Measurements from ENCODE around the gene HDAC9.
A peak's percentile ranks its signal among the peaks of the same experiment; 100 is the strongest.

Gene HDAC9

GRCh38 chr7:18788026-18788425 lies 292.5 kb downstream of the HDAC9 start:
- Histone ChIP-seq H3K79me2 (ENCODE audit: control insufficient read depth, insufficient read depth, low read length) (no peaks in the 10 kb centered on the region), H3K9ac (ENCODE audit: low read length) (no peak overlapping the region), H2AK5ac (ENCODE audit: low read length) (no peak overlapping the region), H3K4ac (ENCODE audit: low read depth, low read length) (no peak overlapping the region), H3K56ac (ENCODE audit: low read length) (no peak overlapping the region), H2BK15ac (replicated peaks; ENCODE audit: low read depth) (no peak overlapping the region), H4K5ac (ENCODE audit: low read length) (no peak overlapping the region), H2BK5ac (ENCODE audit: low read length) (no peak overlapping the region), H3K4me3 (ENCODE audit: low read length) (no peak overlapping the region), H3K4me2 (ENCODE audit: low read length) (no peak overlapping the region), H3K4me1 (ENCODE audit: control insufficient read depth, low read depth, low read length) (no peaks in the 10 kb centered on the region), H4K8ac (ENCODE audit: low read depth, low read length) (no peak overlapping the region), H3K23ac (ENCODE audit: low read length) (no peak overlapping the region), H2BK120ac (ENCODE audit: low read depth, low read length) (no peak overlapping the region), H3K27ac (ENCODE audit: low read depth, low read length) (no peak overlapping the region), H3K36me3 (ENCODE audit: control insufficient read depth, insufficient read depth, low read length) (no peaks in the 10 kb centered on the region), H3K27me3 (ENCODE audit: insufficient read depth, low read length, poor library complexity) (no peaks in the 10 kb centered on the region), H3K18ac (ENCODE audit: low read length) (no peak overlapping the region), H3K79me1 (ENCODE audit: low read length) (no peaks in the 10 kb centered on the region)
- WGBS (ENCODE audit: extremely low coverage, insufficient coverage, low lambda C conversion rate) = no CpG with 5 or more reads among the region's 2 CpGs
- DNase-seq = no peak

GRCh38 chr7:18792871-18793595 lies 297.5 kb downstream of the HDAC9 start:
- Histone ChIP-seq H3K23ac (ENCODE audit: low read length) (no peak overlapping the region), H3K9ac (ENCODE audit: low read length) (no peak overlapping the region), H3K27me3 (ENCODE audit: insufficient read depth, low read length, poor library complexity) (no peaks in the 10 kb centered on the region), H3K27ac (ENCODE audit: low read depth, low read length) (no peak overlapping the region), H2BK15ac (replicated peaks; ENCODE audit: low read depth) (no peak overlapping the region), H3K4me3 (ENCODE audit: low read length) (no peak overlapping the region), H4K8ac (ENCODE audit: low read depth, low read length) (no peak overlapping the region), H3K79me1 (ENCODE audit: low read length) (no peaks in the 10 kb centered on the region), H3K36me3 (ENCODE audit: control insufficient read depth, insufficient read depth, low read length) (no peaks in the 10 kb centered on the region), H2BK5ac (ENCODE audit: low read length) (no peak overlapping the region), H3K79me2 (ENCODE audit: control insufficient read depth, insufficient read depth, low read length) (no peaks in the 10 kb centered on the region), H4K5ac (ENCODE audit: low read length) (no peak overlapping the region), H3K4me1 (ENCODE audit: control insufficient read depth, low read depth, low read length) (peaks cover 4% of the 10 kb centered on the region), H3K56ac (ENCODE audit: low read length) (peak overlapping the region; percentile 59), H2AK5ac (ENCODE audit: low read length) (no peak overlapping the region), H3K18ac (ENCODE audit: low read length) (no peak overlapping the region), H2BK120ac (ENCODE audit: low read depth, low read length) (no peak overlapping the region), H3K4me2 (ENCODE audit: low read length) (no peak overlapping the region), H3K4ac (ENCODE audit: low read depth, low read length) (no peak overlapping the region)
- peak; percentile 41 for DNase-seq
- WGBS (ENCODE audit: extremely low coverage, insufficient coverage, low lambda C conversion rate) = 100% methylated on average over 2 of the region's 13 CpGs

GRCh38 chr7:18796216-18796615 lies 300.7 kb downstream of the HDAC9 start:
- peak; percentile 42 for DNase-seq
- H4K8ac ChIP-seq (ENCODE audit: low read depth, low read length) = no peak overlapping the region
- H3K4me3 ChIP-seq (ENCODE audit: low read length) = no peak overlapping the region
- H3K79me1 ChIP-seq (ENCODE audit: low read length) = no peaks in the 10 kb centered on the region
- H2AK5ac ChIP-seq (ENCODE audit: low read length) = no peak overlapping the region
- H3K4me1 ChIP-seq (ENCODE audit: control insufficient read depth, low read depth, low read length) = peaks cover 4% of the 10 kb centered on the region
- H2BK5ac ChIP-seq (ENCODE audit: low read length) = no peak overlapping the region
- H3K4me2 ChIP-seq (ENCODE audit: low read length) = no peak overlapping the region
- no peak overlapping the region for H3K18ac ChIP-seq (ENCODE audit: low read length)
- no peak overlapping the region for H3K27ac ChIP-seq (ENCODE audit: low read depth, low read length)
- H2BK15ac ChIP-seq (replicated peaks; ENCODE audit: low read depth) = no peak overlapping the region
- no peak overlapping the region for H4K5ac ChIP-seq (ENCODE audit: low read length)
- H3K56ac ChIP-seq (ENCODE audit: low read length) = no peak overlapping the region
- no peaks in the 10 kb centered on the region for H3K27me3 ChIP-seq (ENCODE audit: insufficient read depth, low read length, poor library complexity)
- no peak overlapping the region for H3K9ac ChIP-seq (ENCODE audit: low read length)
- no peak overlapping the region for H3K4ac ChIP-seq (ENCODE audit: low read depth, low read length)
- no peak overlapping the region for H3K23ac ChIP-seq (ENCODE audit: low read length)
- no peaks in the 10 kb centered on the region for H3K79me2 ChIP-seq (ENCODE audit: control insufficient read depth, insufficient read depth, low read length)
- no peak overlapping the region for H2BK120ac ChIP-seq (ENCODE audit: low read depth, low read length)
- H3K36me3 ChIP-seq (ENCODE audit: control insufficient read depth, insufficient read depth, low read length) = no peaks in the 10 kb centered on the region

- H3K18ac ChIP-seq (ENCODE audit: low read length) = peak overlapping the region; percentile 56
- DNase-seq = peak; percentile 33
- peaks cover 2% of the 10 kb centered on the region for H3K4me1 ChIP-seq (ENCODE audit: control insufficient read depth, low read depth, low read length)
- no CpG with 5 or more reads among the region's 3 CpGs for WGBS (ENCODE audit: extremely low coverage, insufficient coverage, low lambda C conversion rate)
- no peak overlapping the region for H4K8ac ChIP-seq (ENCODE audit: low read depth, low read length)
- no peak overlapping the region for H4K5ac ChIP-seq (ENCODE audit: low read length)
- no peak overlapping the region for H3K4me3 ChIP-seq (ENCODE audit: low read length)
- no peak overlapping the region for H2AK5ac ChIP-seq (ENCODE audit: low read length)
- no peaks in the 10 kb centered on the region for H3K79me1 ChIP-seq (ENCODE audit: low read length)
- H3K36me3 ChIP-seq (ENCODE audit: control insufficient read depth, insufficient read depth, low read length) = no peaks in the 10 kb centered on the region
- H3K27me3 ChIP-seq (ENCODE audit: insufficient read depth, low read length, poor library complexity) = no peaks in the 10 kb centered on the region
- no peak overlapping the region for H3K9ac ChIP-seq (ENCODE audit: low read length)
- H3K4me2 ChIP-seq (ENCODE audit: low read length) = no peak overlapping the region
- no peak overlapping the region for H3K23ac ChIP-seq (ENCODE audit: low read length)
- no peak overlapping the region for H3K27ac ChIP-seq (ENCODE audit: low read depth, low read length)
- peak overlapping the region; percentile 32 for H2BK5ac ChIP-seq (ENCODE audit: low read length)
- no peak overlapping the region for H3K56ac ChIP-seq (ENCODE audit: low read length)
- no peaks in the 10 kb centered on the region for H3K79me2 ChIP-seq (ENCODE audit: control insufficient read depth, insufficient read depth, low read length)
- no peak overlapping the region for H3K4ac ChIP-seq (ENCODE audit: low read depth, low read length)
- H2BK15ac ChIP-seq (replicated peaks; ENCODE audit: low read depth) = peak overlapping the region; percentile 85
- H2BK120ac ChIP-seq (ENCODE audit: low read depth, low read length) = no peak overlapping the region
Measured at GRCh38 chr7:18798088-18798906, 302.7 kb downstream of the HDAC9 start.

- no peak overlapping the region for H4K8ac ChIP-seq (ENCODE audit: low read depth, low read length)
Measured at GRCh38 chr7:18799899-18800298, 304.4 kb downstream of the HDAC9 start.

More at GRCh38 chr7:18799899-18800298, 304.4 kb downstream of the HDAC9 start:
- WGBS (ENCODE audit: extremely low coverage, insufficient coverage, low lambda C conversion rate) = no CpG with 5 or more reads among the region's 1 CpG
- Histone ChIP-seq H2BK15ac (replicated peaks; ENCODE audit: low read depth) (no peak overlapping the region), H3K79me1 (ENCODE audit: low read length) (no peaks in the 10 kb centered on the region), H4K5ac (ENCODE audit: low read length) (no peak overlapping the region), H2BK5ac (ENCODE audit: low read length) (no peak overlapping the region), H3K79me2 (ENCODE audit: control insufficient read depth, insufficient read depth, low read length) (no peaks in the 10 kb centered on the region), H3K4ac (ENCODE audit: low read depth, low read length) (no peak overlapping the region), H3K18ac (ENCODE audit: low read length) (no peak overlapping the region), H3K4me1 (ENCODE audit: control insufficient read depth, low read depth, low read length) (no peaks in the 10 kb centered on the region), H3K23ac (ENCODE audit: low read length) (no peak overlapping the region), H2AK5ac (ENCODE audit: low read length) (no peak overlapping the region), H3K27me3 (ENCODE audit: insufficient read depth, low read length, poor library complexity) (no peaks in the 10 kb centered on the region), H3K36me3 (ENCODE audit: control insufficient read depth, insufficient read depth, low read length) (no peaks in the 10 kb centered on the region), H2BK120ac (ENCODE audit: low read depth, low read length) (no peak overlapping the region), H3K4me3 (ENCODE audit: low read length) (no peak overlapping the region), H3K56ac (ENCODE audit: low read length) (no peak overlapping the region), H3K27ac (ENCODE audit: low read depth, low read length) (no peak overlapping the region), H3K4me2 (ENCODE audit: low read length) (no peak overlapping the region), H3K9ac (ENCODE audit: low read length) (no peak overlapping the region)
- DNase-seq = no peak

All from mesendoderm (in vitro differentiated cells).